CD4-positive, alpha-beta T cell treated with Interleukin-6 at 100 ng/mL for 8 hours (primary cell): ENCODE results near the gene C11orf71.

Experiments
- DNase-seq: peaks from one replicate; pipeline ENCODE4 v3.0.0-alpha.2; 2020; ENCODE audit warnings: mixed read lengths, low spot score

Gene C11orf71

DNA sequence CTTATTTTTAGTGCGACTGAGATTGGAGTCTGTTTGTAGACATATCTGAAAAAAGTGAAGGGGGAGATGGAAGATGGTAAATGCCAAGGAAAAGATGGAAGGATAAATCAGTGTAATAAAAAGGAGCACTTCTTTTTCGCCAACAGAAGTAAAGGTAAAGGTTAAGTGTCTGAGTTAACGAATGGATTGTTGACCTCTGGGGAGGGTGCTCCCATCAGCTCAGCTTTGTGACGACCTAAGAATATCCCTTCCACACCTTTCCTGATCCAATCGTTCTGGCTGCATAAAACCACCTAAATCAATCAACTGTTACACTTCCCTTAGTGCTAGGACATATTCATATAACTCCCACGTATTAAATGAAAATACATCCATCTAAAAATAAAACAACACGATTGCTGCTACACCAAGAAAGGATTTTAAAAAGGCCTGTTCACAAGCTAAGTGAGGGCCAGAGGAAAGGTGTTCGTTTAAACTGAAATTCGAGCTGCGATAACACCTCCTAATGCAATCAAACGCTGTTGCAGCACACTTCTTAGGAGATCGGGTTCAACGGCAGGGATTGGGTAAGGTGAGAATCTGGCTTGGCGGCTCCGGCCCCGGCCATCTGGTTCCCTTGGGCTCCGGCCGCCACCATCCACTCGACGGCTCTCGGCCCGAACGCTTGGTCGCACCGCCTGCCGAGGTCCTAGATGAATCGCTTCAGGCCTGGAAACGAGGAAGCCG is 658 bp downstream of the C11orf71 start:
- DNase-seq, result peak; percentile 8

DNA sequence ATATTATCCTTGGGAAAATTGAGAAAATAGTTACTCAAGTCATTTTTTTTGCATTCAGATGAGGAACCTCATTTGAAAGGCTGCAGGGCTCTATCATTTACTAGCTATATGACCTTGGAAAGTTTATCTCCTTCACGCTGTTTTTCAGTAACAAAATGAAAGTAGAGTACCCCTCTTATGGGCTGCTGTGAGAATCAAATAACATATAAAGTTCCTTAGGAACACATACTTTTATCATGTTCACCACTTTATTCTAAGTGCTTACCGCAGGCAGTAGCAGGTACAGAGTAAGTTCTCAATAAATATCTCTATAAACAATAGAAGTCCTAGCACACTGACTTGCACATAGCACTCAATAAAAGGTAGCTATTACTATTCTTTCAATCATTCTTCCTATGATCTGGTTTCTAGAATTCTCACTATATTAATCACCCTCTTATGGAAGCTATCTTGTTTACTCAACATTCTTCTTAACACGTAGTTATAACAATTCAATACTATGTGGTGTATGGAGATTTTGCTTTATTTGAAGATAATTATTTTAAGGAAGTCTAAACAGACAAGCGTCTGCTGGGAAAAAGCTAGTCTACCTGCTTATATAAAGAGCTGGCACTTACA is 1.9 kb downstream of the C11orf71 start:
- no peak for DNase-seq

DNA sequence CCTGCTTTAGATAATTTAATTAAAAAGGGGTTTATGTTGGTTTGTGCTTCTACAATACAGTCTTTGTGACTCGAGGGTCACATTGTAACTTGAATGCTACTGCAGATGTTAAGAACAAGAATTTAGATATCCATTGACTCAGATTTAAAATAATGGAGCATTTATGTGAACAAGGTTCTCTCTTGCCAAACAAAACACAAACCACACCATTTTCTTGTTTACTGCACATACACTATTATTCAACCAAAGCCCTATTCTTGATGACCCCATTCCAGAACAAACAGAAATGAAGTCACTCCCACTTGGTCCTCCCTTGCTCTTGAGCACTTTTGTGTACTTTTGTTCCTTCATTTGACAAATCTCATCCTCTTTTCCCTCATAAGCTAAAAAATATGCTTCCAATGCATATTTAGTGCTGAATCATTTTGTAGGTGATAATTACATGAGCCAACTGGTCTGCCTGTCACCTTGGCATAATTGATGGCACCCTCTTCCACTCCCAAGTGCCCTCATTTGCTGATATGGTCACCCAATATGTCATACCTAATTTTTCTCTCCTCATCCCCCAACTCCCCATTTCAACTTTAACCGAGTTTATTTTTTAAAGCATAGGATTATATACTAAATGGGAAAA is 2.8 kb downstream of the C11orf71 start:
- DNase-seq, result no peak

DNA sequence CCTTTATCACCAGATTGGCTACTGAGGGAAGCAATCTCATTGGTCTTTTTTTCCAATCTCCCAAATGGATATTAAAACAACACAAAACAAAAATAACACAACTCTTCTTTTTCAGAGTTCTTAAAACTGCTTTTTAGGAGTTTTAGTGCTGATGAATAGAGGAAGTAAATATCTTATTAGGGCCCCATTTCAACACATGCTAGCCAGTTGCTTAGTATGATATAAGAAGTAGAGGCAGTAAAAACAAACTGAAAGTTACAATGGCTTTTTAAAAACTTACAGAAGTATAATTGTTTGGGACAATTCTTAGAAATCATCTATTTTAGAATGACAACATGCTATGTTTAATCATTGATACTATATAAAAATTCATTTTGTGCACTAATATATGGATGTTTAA is 3.4 kb downstream of the C11orf71 start:
- DNase-seq, result no peak

DNA sequence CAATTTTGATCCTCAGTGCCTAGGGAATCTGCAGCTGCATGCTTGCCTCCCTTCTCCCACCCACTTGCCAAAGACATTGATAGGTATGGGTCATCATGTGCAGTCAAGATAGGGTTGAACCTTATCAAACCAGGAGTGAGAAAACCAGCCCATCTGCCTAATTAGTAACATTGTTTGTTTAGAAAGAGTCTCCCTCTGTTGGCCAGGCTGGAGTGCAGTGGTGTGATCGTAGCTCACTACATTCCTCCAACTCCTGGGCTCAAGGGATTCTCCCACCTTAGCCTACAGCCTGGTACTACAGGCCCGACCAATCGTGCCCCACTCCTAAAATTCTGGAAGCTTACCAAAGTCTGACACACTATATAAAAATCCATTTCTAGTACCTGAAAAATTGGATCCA is 4.6 kb downstream of the C11orf71 start:
- no peak for DNase-seq

DNA sequence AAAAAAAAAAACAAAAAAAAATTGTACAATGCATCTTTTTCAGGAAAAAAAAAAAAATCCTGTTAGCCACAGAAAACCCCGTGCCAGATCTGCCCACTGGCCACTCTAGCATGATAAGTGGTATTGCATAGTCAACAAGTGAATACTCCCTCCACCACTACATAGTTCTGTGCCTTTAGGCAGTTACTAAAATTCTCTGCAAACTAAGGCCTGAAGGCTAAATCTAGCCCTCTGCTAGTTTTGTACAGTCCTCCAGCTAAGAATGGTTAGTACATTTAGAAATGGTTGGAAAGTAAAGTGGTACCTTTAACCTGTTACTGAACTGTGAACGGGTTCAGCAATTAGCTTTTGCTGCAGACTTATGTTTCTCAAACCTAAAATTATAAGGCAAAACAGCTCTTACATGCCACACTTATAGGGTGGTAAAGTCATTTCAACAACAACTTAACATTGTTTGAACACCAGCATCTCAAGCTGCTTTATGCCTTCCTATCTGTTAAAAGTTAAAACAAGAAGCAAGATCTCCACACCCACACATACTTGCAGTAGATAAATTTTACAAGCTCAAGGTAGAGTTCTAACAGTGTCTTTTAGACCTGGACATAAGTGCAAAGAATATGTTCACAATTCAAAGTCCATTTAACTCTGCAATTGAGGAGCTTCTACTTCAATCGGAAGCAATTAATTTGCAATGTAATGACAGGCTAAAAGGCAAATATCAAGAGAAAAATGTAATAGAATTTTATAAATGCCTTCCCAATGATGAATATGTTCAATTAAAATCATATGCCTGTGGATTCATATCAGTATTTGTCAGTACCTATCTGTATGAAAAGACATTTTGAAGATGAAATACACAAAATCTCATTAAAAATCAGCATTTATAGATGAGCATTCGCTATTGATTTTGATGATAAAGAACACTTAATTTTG is 7.3 kb downstream of the C11orf71 start:
- no peak for DNase-seq

DNA sequence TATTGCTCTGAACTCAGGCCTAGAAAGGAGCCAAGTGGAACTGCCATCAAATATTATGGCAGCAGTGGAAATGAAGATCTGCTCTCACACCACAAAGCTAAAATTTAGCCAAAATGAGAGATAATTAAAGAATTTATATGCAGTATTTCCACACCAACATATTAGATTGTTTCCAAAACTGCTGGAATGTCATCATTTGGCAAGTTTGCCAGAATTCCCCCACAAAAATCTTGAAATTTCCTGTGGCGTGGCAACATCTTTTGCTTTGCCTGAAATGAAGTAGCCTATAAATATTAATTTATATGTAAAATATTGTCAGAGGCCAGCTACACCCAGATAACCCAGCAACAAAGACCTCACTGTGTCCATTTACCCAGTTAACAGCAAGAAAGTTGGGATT is 13.8 kb downstream of the C11orf71 start:
- no peak for DNase-seq

DNA sequence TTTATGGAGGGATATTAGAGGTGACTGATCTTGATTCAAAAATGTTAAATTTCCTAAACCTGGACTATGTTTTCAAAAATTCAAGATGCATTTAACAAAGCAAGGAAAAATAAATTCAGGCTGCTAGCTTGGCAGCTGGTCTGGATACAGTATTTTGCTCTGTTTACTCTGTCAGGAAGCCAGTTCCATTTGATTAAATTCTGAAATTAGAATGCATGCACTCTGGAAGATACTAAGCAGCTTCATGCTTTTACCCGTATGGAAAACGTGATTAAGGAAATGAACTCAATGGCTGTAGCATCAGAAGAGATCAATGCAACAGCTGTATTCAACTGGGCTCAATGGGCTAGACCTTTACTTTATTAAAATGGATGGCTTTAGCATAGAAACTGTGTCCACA is 14.2 kb downstream of the C11orf71 start:
- no peak for DNase-seq

DNA sequence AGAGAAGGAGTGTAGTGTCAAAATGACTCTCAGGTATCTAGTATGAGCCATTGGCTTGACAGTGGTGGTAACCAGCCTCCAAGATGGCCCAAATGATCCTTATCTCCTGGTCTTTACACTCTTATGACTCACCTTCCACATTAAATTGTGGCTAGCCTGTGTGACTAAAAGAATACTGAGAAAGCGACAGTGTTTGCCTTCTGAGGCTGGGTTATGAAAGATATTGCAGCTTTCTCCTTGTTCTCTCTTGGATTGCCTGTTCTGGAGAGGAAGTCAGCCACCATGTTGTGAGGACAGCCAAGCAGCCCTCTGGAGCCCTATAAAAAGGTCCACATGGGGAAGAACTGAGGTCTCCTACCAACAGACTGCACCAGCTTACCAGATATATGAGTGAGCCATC is 15.8 kb downstream of the C11orf71 start:
- no peak for DNase-seq

DNA sequence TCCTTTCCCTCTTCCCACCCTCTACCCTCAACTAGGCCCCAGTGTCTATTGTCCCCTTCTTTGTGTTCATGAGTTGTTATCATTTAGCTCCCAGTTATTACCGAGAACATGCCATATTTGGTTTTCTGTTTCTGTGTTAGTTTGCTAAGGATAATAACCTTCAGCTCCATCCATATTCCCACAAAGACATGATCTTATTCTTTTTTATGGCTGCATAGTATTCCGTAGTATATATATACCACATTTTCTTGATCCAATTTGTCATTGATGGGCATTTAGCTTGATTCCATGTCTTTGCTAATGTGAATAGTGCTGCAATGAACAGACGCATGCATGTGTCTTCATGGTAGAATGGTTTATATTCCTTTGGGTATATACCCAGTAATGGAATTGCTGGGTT is 17.8 kb downstream of the C11orf71 start:
- no peak for DNase-seq

DNA sequence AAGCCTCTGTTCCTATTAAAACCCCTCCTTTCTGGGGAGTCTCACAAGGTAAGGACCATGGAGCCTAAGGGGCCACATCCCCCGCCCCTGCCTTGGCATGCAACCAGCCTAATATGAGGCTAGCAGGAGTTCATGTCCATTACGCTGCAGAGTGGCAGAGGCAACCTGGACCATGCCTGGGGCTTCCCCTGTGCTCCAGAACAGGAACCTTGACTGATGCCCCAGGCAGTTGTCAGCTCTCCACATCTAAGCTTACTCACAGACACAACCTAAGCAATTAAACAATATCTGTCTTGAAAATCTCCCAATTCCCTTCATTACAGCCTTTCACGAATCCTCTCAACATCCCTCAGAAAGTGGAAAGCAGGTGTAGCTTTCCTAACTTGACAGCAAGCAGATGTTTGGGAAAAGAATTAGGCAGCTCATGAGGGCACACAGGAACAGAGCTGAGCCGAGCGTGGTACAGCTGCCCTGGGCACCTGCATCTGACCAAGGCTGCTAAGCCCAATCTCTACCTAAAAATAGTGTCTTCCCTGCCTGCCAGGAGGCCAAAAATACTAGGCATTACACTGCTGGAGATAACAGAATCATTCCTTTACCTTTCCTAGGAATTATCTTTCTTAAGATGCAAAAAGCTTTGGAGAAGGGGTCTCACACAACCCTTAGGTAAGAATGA is 20.8 kb downstream of the C11orf71 start:
- DNase-seq, result no peak

DNA sequence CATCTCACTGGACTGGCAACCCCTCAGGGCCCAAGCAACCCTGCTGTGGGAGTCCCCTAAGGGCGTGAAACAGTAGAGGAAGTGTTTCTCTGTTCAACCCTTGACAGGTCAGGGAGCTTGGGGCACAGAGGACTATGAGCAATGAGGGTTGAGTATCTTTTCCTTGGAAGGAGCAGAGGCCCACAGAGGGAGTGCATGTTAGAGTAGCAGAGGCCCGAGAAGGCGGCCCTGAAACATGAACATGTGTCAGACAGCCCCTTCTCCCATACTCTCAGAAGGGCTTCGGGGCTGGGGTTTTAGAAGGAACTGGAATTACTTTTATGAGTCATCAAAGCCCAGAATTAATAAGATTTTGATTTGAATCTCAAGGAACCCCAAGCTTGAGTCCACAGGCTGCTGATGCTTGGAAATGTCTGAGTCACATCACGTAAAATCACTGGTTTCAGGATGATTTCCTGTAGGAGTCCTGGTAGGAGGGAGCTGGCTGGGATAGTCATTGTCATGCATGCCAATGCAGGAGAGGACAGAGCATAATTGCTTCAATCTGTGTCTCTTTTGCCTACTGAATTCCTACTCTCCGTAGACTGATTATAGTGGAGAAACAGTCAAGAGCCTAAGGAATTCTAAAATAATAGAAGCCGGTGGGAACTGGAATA is 22.6 kb downstream of the C11orf71 start:
- no peak for DNase-seq

DNA sequence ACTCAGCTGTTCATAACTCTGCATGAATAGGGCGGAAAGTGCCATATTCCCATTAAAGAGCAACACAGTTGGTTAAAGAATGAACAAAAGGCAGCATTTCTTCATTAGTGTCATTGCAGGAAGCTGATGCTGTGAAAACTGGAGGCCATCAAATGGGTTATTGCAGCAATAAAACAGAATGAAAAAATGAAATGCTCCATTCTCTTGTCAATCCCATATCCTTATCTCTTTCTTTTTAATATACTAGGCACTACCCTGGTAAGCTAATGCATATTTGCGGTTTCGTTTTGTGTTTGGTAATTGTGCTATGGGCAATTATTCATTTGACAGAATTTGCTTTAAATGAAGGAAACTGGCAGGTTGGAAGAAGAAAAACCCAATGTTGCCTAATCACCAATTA is 25.3 kb downstream of the C11orf71 start:
- DNase-seq, result no peak

DNA sequence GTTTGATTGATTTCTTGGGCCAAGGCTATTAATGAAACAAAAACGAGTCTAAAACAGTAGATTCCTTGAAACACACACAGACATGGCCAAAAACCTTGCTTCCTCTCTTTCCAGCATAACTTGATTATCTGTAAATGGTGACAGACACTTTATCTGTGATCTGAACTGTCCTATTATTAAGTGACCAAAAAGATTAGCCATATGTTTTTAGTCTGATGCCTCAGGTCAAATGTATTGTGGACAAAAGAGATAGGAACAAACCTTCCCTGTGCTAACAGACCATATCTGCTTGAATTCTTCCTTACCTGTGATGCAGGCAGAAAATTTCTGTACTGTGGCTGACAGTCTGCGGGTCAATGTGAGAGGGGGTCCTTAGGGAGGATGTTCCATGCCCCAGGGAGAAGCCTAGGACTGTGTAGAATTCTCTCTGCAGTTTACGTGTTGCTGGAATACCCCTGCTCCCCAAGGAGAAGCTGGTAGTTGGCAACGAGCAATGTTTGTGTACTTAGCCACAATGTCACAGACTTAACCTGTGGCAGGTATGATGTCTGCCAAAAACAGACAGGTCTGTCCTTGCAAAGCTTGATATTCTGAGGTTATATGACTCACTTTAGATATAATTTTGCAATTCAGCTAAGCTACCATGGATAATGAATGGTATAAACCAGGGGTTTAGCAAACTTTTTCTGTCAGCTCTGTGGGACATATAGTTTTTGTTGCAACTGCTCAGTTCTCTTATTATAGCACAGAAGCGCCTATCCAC is 31.2 kb downstream of the C11orf71 start:
- DNase-seq, result no peak

DNA sequence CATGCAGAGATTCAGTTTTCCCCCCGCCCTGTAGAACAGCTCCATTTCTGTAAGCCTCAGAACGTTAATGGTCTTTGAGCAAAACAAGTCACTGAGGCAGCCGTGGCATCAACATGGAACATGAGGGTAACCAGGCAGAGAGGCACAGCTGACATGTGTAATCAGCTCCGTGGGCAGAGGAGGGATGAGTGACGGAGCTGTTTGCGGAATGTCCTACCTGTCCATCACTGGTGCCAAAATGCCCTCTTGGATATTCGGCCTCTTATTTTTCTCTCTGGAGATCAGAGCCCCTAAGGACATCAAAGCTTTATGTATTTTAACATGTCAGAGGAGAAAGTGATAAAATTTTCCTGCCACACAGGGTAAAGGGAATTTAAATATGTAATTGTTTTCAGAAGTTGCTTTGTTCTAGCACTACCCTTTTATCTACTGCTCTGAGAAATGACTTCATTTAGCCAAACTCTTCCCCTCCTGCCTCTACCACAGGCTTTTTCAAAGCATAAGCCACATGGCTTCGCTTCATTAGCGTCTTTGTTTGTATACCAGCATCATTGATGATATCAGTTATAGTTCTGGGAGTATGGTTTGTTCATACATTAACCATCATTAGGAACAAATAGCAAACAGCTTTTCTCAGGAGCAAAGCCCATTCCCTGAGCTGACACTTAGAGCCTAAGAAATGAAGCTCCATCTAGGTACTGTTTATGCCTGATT is 32.9 kb downstream of the C11orf71 start:
- DNase-seq, result no peak

DNA sequence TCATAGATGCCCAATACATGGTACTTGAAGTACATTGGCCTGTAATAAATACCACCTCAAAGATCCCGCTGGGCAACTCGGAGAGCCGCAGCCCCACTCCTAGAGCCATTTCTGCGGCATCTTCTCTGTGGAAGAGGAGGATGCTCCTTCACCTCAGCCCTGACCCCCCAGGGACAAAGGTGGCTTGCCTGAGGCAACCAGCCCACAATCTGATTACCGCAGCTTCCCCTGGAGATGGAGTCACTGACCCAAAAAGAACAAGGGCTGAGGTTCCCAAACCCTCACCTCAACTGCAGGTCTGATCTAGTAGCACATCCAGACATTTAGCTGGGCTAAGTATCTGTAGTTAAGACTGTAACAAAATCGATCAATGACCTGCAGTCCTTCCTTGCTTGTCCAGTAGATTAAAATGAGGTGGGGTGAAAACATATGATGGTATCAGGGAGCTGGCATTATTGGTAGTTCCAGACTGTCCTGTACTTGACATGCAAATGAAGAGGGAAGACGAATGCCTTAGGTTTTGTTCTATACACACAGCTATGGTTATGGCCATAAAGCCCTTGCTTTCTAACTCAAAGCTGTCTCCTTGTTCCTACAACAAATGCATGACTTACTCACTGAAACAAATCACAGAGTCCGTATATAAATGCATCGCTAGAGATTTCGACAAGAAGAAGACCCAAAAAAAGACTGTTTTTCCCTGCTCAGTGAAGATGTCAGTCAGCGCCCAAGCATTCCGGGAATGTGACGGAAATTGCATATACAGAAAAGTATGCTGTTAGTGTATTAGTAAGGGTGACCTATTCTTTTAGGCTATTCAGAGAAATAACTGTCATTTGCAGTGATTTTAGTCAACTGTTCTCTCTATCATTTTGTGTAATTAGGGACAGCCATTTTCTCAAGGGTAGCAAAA is 33.7 kb downstream of the C11orf71 start:
- DNase-seq, result no peak

DNA sequence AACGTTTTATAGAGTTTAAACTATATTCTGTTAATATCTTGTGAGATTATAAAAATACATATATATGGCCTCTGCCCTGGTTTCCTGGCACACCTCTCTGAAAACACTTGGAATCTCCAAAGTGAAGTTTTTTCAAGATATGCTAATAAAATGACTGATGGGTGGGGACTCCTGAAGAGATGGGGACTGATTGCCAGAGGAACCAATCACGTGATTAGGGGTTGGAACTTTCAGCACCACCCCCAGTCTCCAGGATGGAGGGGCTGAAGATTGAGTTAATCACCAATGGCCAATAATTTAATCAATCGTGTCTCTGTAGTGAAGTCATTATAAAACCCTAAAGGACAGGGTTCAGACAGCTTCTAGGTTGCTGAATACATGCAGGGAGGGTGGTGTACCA is 37.4 kb downstream of the C11orf71 start:
- no peak for DNase-seq

DNA sequence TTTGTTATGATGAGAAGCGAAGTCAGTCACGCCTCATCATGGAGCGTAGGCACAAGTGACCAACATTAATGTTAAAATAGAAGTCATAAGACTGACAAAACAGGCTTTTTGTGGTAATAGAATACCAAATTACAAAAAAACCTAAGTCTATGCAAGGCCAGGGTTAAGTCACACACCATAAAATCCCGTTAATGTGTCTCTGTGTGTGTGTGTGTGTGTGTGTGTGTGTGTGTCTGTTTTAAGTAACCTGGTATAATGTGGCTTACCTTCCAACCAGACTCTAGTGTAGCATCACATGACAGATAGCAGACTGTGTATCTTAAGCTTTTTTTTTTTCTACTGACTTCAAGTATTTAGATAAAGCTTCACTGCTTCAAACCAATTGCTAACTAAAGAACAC is 38.0 kb downstream of the C11orf71 start:
- no peak for DNase-seq

DNA sequence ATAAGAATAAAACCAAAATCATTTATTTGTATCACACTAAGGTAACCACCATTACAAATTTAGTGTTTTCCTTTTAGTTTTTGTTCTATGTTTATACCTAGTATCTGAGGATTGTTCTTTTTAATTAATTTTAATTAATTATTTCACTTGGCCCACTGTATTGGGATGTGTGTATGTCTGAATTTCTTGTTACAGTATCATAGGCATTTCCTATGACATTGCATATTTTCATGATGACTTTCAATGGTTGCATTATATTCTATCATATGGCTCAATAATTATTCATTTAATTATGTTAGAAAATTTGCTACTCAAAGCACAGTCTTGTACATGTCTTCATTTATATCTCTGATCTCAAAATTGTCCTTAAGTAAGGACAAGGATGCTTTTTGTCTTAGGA is 41.0 kb downstream of the C11orf71 start:
- no peak for DNase-seq
